Measurements from ENCODE around the gene SOX5.

The SOX5 gene

DNA sequence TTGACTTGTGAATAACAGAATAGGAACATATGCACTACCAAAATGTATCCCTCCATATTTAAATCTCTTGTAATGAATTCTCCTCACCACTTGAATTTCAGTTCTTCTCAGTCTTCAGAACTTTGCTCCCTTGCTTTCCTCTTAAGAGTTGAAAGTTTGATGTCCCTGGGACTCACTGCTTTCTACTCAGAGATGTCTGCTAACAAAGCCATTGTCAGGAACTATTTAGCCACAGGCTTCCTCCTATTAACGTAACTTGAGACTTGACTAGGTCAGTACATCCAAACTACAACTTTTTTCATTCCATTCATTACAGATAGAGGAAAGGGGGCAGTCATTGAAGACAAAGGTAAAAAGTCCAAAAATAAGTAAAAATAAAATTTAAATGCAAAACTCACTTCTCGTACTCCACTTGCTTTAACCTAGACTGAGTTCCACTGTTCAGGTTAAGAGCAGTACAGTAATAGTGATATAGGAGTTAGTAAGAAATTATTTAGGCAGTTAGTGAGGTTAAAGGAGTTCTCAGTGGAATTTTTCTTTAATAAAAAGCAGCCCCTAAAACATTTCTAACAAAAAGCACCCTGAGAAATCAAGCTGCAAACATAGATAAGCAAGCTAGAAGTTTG lies 364.2 kb downstream of the SOX5 start:
- no peak for DNase-seq

DNA sequence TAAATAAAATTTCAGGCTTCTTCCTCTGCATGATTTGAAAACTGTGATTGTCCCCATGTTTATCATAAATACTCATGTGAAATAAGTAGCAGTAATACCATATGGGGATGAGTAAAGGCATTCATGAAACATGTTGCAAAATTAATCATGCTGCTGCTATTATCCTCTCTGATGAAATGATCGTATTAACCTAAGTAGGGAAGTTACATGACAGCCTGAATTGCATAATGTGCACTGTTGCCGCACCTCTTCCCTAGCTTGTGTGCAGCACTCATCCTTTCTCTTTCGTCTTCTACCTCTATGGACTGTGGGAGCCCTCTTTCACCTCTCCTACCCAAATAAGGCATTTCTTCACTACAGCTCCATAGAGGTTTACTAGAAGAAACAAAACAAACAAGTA lies 367.6 kb downstream of the SOX5 start:
- DNase-seq, result no peak

DNA sequence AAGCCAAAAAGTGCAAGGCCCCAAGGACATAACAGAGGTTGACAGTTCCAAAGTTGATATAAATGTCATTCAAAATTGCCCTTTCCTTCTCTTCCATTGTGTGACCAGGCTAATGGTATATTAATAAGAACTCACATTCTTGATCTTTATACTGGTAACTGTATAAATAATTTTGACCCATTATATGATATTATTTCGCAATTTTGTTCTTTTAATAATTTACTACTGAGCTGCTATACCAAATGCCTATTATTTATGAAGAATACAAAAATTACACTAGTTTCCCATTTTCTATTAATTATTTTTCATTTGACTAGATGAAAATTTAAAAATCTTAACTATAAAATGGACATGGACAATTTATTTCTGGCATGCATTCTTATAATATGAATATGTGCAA lies 370.2 kb downstream of the SOX5 start:
- DNase-seq, result no peak

DNA sequence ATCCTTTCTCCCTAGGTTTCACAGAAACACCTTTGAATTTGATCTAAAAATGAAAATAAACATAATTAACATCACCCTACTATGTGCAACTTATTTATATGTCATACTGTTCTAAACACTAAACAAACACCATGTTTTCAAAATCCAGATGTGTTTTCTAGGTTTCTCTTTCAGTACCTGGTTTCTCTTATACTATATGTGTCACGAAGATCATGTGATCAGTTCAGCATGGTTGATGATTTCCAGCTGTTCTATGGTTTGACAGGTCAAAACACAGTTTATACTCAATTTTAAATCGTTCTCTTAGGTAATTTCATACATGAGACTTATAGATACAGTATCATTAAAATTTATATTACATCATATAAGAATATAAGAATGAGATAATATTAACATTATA lies 373.1 kb downstream of the SOX5 start:
- no peak for DNase-seq

DNA sequence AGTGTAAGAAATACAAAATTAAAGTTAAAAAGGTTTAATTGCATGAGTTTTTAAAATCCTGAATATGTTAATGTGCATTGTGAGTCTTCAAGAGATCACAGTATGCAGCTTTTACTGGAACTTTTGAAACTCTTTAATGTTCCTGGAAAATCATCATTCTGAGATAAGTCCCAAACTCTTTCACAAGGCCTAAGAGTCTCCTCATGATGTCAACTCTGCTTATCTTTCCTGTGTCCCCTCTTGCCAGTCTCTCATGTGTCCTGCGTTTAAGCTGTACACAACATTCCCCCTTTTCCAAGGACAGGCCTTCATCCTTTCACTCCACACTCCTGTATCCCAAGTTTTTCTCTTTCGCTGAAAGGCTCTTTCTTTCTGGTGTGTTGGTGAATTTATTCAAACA lies 380.1 kb downstream of the SOX5 start:
- DNase-seq, result no peak

DNA sequence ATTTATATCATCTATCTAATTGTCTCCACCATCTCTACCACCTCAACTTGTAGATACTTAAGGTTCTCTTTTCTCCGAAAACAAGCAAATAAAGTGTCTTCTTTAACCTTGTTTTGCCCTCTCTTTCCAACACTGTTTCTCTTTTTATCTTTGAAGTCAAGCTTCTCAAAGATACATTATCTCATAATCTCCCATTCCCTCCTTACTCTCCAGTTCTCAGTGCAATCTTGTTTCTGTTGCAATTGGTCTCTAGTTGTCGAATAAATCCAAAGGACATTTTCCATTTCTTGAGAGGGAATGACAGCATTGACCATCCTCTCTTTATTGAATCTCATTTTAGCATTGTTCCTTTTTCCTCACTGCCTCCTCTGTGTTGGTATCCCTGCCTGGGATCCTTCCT lies 383.3 kb downstream of the SOX5 start:
- DNase-seq, result no peak

DNA sequence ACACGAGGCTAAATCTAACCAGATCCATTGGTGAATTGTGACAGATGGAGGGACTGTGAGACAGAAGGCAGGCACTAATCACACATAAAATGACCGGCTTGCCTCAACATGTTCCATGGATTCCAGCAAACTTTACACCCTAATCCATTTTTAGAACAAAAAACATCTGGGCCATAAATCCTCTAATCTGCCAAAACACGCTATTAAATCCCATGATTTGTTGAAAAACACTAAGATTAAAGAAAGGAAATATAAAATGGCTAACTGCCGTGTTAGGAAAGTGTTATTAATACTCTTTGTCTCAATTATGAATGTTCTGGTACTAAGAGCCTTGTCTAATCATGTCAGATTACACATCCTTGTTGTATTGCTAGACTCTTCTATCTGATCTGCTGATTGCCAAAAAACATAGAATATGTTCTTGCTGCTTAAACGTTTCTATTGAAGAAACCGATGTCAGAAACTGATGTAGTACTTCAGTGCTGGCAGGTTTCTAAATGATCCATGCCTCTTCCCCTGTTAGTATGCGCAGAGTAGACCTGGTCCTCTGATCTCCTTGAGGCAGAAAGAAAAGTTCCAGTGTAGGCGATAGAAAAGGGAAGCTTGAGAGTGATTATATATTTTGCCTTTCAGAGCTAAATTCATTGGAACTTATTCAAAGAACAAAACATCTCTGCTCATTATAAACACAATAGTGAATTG lies 384.9 kb downstream of the SOX5 start:
- DNase-seq, result no peak

DNA sequence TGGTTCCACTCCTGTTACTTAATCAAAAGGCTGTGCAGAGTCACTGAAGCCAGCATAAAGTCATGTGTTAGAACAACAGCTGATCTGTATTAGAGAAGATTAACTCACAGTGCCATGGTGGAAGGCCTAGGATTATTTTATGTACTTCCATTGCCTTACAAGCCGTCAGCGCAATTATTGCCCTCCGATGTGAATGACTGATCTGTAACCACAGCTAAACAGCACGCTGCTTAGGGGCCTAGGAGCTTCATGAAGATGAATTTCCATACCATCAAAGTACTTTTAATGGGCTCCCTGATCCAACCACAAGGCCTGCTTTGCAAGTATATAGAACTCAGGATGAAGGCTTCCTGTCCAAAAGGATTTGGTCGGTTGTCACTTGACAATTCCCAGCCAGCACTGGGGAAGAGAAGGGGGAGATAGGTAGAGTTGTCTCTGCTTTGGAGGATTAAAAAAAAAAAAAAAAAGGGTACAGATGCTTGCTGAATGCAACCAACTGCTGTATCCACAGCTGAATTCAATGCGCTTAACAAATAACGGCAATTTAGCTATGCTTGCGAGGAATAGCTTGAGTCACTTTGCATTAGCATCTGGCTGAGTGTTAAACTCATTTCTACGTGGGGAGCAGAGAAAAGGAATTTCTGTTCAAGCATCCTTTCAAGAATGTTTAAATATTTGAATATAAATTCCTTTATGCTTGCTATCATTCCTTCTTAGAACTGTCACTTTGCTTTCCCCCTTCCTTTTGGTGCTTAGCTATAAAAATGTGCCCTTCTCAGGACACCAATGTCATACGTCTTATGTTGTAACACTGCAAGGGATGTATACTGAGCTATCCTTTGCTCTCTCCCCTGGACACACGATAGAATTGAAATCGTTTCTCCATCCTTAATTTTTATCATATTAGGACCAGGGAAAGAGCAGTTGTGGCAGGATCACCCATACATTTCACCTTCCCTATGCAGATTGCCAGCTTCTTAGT lies 387.8 kb downstream of the SOX5 start:
- DNase-seq, result no peak

DNA sequence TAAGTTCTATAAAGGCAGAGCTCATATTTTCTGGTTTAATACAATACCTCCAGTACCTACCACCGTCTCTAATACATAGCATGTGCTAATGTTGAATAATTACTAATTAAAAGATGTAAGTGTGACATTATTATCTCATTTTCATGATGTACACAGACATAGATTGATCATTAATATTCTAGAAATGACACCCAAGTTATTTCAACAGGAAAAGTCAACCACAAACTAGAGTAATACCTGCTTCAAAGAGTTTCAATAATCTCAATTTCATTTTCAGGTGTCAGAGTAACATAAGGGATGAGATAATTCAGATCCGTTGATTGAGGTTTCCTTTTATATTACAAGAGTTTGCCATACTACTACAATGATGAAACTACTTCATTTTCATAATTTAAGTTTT lies 388.9 kb downstream of the SOX5 start:
- DNase-seq, result no peak

DNA sequence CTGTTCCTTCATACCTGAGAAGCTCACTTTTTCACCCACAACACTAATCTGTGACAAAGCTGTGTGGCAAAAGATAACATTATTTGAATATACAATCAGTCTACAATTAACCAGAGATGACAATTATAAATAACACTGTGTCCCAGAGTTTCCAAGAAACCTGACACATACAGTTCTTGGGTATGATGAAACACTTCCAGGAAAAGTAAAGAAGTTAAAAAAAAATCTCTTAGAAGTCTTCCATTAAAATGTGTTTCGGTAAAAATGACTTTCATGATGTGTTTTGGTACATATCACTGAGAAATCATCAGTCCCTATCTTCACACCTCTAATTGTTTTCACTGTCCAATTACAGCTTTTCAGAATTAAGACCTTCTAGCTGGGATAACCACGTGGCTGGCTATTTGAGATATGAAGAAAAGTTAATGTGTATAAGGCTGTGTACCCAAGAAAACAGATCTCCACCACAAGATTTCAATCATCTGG lies 390.2 kb downstream of the SOX5 start:
- DNase-seq, result no peak

DNA sequence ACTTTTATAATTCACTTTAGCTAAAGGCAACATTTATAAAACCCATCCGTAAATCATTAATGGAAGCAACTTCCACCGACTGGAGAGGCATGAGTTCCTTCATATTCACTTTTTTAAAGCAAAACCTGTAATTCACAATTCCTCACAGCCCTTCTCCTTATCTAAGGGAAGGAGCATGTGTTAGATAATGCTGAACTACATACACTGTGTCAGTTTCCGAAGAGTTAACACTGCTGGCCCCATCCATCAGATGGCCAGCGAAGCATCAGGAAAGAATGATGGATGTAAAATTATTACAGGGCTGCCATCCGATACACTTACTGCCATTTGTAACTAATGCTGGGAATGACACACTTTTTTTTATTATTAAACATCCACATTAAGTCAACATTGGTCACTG lies 392.8 kb downstream of the SOX5 start:
- DNase-seq, result no peak

DNA sequence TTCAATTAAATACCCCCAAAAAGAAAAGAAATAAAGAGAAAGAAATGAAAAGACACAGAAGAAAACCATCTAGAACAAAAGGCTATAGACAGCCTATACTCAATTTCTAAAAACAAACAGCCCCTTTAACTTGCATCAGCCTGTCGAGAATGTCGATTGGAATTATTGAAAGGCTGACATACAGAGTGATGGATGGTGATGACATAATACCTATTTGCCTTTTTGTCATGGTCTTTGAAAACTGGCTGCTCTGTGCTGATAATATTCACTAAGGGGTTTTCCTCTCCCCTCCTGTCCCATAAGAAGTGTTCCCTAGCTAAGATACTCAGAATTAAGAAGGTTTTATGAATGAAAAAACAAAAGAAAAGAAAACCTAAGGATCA lies 393.7 kb downstream of the SOX5 start:
- no peak for DNase-seq

DNA sequence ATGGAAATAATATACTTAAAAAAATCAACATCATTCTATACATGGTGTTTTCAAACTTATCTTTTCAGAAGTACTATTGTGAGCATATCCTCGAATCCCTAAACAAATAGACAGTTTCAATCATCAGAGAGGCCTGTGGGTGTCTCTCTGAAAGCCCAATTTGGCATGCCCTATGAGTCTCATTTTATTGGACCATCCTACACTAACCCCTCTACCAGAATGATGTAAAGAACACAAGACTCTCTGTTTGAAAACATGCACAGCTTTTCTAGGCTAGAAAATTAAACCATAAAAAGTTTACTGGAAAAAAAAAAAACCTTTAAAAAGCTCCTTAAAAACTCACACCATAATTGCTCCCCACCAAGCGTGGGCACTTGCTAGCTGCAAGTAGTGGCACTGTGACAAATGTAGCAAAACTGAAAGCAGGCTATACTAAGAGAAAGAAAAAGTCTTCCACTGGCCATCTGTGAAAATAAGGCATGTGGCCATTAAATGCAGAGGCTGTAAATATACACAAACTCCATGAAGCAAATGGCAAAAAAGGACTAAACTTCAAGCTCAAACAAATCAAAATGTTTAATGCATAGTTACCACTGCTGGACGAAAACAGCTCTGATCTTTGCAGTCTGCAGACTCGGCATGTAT lies 394.2 kb downstream of the SOX5 start:
- no peak for DNase-seq

DNA sequence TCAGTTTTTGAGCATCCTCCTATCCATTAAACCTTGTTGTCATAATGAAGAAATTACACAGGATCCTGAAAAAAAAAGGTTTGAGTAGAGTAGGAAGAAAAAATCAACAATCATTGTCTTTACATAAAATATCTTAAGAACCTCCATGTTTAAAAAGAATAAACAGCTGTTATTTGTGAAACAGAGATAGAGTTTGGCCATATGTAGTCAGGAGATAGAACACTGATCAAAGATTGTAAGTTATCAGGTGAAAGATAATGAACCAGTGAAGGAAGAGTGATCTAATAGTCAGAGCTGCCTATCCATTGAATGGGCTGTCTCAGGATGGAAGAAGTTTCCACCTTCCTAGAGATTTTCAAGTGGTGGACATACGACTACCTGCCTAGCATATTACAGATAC lies 397.1 kb downstream of the SOX5 start:
- no peak for DNase-seq

DNA sequence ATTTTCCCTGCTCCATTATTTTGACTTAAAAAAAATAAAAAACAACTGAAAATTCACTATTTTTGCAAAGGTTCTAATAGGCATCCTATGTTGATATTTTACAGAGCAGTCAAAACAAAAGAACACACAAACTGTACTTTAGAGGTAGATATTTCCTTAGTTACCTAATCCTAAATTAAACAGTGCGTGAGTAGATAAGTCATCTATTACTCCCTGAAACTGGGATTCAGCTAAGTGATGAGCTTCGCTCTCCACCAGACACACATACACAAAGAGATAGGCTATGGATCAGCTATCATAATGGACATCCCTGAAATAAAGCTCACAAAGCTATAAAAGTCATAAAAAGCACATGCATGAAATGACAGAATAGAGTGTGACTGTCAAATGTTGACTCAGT lies 398.7 kb downstream of the SOX5 start:
- DNase-seq, result no peak

DNA sequence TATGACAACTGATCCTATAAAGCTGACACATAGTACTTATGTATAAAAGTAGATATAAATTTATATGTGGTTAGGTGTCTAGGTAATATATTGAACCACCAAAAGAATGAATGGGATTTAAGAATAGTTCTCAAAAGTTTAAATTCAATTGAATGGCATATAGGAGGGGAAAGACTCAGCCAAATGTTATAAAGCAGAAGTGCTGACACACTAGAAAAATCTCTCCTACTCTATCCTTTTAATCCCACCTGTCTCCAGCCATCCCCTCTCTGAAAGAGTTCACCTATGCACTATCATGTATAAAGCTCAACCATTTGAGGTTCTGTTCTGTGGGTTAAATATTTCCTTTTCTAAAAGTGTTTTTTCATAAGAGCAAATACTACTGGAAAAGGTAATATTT lies 400.7 kb downstream of the SOX5 start:
- no peak for DNase-seq

DNA sequence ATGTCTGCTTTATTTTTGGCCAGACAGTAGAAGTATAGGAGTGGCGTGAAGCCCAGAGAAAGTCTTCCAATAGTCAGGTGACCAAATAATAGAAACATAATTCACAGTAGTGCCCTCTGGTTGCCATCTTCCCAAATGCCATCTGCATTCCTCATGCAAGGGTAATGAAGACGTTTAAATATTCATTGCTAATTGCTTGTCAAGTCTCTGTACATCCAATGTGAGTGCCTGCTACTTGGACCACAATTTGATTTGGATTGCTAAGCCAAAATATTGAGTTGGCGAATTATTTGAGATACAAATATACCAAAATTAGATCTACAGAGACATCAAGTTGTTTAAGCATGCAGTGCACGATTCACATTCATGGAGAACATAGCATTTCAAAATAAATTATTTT lies 402.7 kb downstream of the SOX5 start:
- DNase-seq, result no peak

DNA sequence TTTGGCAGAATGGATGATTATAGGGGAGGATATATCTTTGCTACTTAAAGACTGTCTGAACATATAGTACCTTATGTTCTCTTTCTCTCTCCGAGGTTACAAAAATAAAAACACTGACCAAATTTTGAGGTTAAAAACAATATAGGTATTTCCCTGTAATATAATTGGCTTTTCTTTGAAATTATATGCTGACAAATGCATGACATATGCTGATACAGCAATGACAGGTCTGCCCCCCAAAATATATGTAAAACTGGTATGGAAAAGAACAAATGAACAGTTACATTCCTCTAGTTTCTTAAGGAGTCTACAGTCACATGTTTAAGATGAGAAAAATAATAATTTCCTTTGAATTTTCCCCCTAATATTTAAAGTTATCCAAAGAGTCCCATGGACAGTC lies 405.7 kb downstream of the SOX5 start:
- no peak for DNase-seq

DNA sequence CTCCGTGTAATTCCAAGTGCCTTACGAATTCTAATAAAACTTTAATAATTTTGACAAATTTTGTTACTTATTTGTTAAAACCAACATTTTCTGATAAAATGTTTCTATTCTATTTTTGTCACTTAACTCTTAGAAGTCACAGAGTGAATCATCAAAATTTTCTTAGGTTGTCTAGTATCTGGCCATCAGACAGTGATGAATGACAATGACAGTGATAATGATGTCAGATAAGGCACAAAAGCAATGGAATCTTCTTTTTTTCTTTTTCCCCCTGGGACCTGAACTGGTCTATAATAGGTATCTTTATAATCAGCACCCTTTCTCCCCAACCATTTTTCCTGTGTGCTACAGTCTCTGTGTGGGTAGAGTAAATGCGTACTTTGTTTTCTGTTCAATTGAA lies 407.3 kb downstream of the SOX5 start:
- no peak for DNase-seq

DNA sequence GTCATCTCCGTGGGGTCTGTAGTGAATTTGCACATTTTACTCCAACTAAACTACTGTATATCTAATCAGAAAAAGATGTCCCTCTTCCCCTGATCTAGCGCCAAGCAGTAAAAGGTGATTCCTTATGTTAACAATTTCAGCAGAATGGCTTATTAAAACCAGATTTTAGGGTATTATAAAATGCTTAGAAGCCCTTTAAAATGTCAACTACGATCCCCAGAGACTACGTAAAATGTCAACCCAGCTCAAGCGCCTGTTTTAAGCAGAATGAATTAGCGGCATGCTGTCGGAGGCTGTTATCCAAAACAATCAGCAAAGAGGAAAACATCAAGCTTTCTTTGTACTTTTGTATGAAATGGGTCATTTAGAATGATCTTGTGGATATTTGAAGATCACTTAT lies 408.9 kb downstream of the SOX5 start:
- DNase-seq, result no peak

DNA sequence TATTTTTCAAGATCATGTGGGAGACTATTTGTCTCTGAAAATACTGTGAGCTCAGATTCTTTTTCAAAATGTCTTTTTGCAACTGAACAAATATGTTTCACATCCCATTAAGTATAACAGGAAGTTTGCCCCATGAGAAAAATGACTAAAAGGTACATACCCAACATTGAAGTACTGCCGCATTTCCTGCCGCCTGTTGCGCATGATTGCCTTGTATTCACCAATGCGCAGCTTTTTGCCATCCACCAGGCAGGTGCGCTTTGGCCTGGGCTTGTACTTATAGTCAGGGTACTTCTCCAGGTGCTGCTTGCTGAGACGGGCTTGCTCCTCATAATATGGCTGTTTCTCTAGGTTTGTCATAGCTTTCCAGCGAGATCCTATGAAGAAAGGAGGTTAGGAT lies 413.2 kb downstream of the SOX5 start:
- no peak for DNase-seq

DNA sequence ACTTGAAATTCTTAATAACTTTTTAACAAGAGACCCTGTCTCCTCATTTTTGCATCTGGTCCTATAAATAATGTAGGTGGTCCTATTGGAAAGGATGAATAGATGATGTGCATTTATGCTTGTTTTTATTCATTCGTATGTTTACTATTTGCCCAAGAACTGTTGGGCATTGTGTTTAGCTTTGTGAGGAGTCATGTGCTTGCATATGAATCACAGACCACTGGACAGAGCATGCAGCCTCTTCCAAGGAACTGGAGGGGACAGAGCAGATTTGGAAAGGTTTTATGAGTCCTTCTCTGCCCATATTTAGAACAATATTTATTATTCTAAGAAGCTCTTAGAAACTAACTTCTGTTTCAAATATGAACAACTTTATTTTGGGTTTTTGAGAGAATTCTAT lies 414.0 kb downstream of the SOX5 start:
- no peak for DNase-seq

DNA sequence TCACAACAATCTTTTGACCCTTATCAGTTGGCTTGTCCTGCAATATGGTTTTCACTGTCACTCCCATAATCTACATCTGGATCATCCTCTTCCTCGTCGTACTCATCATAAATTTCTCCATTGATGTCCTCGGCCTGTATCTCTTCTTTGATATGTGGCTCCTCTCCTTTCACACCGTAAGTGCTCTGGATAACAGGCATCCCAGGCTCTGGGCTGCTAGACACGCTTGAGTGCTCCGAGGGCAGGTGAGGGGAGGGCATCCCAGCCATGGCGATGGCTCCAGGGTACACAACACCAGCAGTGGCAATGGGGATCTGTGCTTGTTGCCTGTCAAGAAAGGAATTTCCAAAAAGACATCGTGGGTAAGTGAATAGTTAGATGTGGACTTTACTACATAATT lies 415.3 kb downstream of the SOX5 start:
- no peak for DNase-seq
